ENCODE results near the gene PARD3B. TPM values are rescaled to one million over a fixed set of nuclear protein-coding genes. Genes with fewer than 3 reads are reported as not detected.

The PARD3B gene
- total and polyA plus RNA-seq, 10 of the 15 experiments (the other 5 are each of a cell fraction or from before 2014, with no cell fraction given) = 0.01 to 0.54 (median 0.07) TPM; not detected in 7

- intact Hi-C loops (cut with micrococcal nuclease; ENCODE audit: unreplicated experiment) (no loop called here), in situ Hi-C loops (cut with MboI) (no loop called here)
- CTCF ChIA-PET = no interaction called here
- H3K4me2 ChIP-seq (ENCODE audit: control insufficient read depth, insufficient read depth) = no peak overlapping the region
- no peaks in the 10 kb centered on the region for H4K20me1 ChIP-seq (ENCODE audit: control insufficient read depth, insufficient read depth)
- no peaks in the 10 kb centered on the region for H3K4me1 ChIP-seq (ENCODE audit: control insufficient read depth, insufficient read depth, low read length)
- H3K9me3 ChIP-seq (replicated peaks; ENCODE audit: control insufficient read depth, insufficient read depth, low read length) = no peaks in the 10 kb centered on the region
- no peak overlapping the region for H3K4me3 ChIP-seq
- SMC1A ChIA-PET (ENCODE audit: uncharacterized antibody, unreplicated experiment) = no interaction called here
- H3K27ac ChIP-seq (ENCODE audit: control insufficient read depth, insufficient read depth) = no peak overlapping the region
- FAIRE-seq = no peak
- no peaks in the 10 kb centered on the region for H3K27me3 ChIP-seq (replicated peaks in 1 of 2; ENCODE audit: control insufficient read depth in 2 of 2, insufficient read depth in 2 of 2, low read length in 1 of 2)
- BruUV-seq (replicated peaks) = no TSS peak
- no peaks in the 10 kb centered on the region for H3K36me3 ChIP-seq (ENCODE audit: control insufficient read depth in 2 of 2, insufficient read depth in 2 of 2, low read length in 1 of 2)
- no peak overlapping the region for H2AFZ ChIP-seq (ENCODE audit: control insufficient read depth, low read depth, low read length)
- no peaks in the 10 kb centered on the region for H3K79me2 ChIP-seq (ENCODE audit: control insufficient read depth, insufficient read depth, low read length)
- TF ChIP-seq TCF12 (IDR thresholded peaks at IDR 0.05; ENCODE audit: low read depth, low read length) = no peak
- no peak for TF ChIP-seq MTA2 (IDR thresholded peaks at IDR 0.05; ENCODE audit: low read depth)
- no peak for TF ChIP-seq MEF2A (IDR thresholded peaks at IDR 0.05; ENCODE audit: insufficient read depth, low read depth, low read length)
- no peak for TF ChIP-seq KLF5 (IDR thresholded peaks at IDR 0.05; ENCODE audit: partially characterized antibody)
- no peak for TF ChIP-seq RB1 (IDR thresholded peaks at IDR 0.05; ENCODE audit: borderline replicate concordance)
- TF ChIP-seq MXI1 (IDR thresholded peaks at IDR 0.05; ENCODE audit: low read depth, low read length) = no peak
- TF ChIP-seq SUZ12 (IDR thresholded peaks at IDR 0.05; ENCODE audit: unreplicated experiment) = no peak
- TF ChIP-seq CTCF (IDR thresholded peaks at IDR 0.05 in 2 of 3, conservative IDR thresholded peaks at IDR 0.05 in 1 of 3; ENCODE audit: control insufficient read depth in 2 of 3, extremely low read depth in 1 of 3, insufficient read depth in 1 of 3, low read depth in 3 of 3, low read length in 3 of 3) = no peak
- no peak for TF ChIP-seq ZNF24 (IDR thresholded peaks at IDR 0.05)
- no peak for TF ChIP-seq NFYB (IDR thresholded peaks at IDR 0.05; ENCODE audit: insufficient read depth, low read depth, low read length)
- TF ChIP-seq ZZZ3 (IDR thresholded peaks at IDR 0.05; ENCODE audit: control insufficient read depth, insufficient read length, low read depth) = no peak
- TF ChIP-seq ZSCAN29 (IDR thresholded peaks at IDR 0.05) = no peak
- TF ChIP-seq NR2C2 (IDR thresholded peaks at IDR 0.05; ENCODE audit: borderline replicate concordance, control insufficient read depth, insufficient read length, low read depth) = no peak
- no peak for TF ChIP-seq EED (IDR thresholded peaks at IDR 0.05; ENCODE audit: low read depth)
- TF ChIP-seq YY1 (IDR thresholded peaks at IDR 0.05; ENCODE audit: low read depth, low read length) = no peak
- no peak for DNase-seq (ENCODE audit: low read depth, low spot score)
- no peak overlapping the region for H3K9ac ChIP-seq (ENCODE audit: control insufficient read depth, insufficient read depth, low read length)
- POLR2A ChIA-PET = no interaction called here
- ATAC-seq = no peak
- RAD21 ChIA-PET (ENCODE audit: unreplicated experiment) = no interaction called here
Observed at GRCh38 chr2:205051417-205051816, 506.1 kb downstream of the PARD3B start.
